Fibroblast of lung (primary cell): Measurements from ENCODE around the gene FSTL3. TPM values are rescaled to one million over a fixed set of nuclear protein-coding genes. Genes with fewer than 3 reads are reported as not detected.

Experiments used
- DNase-seq, 2 donors: peaks; one replicate each; pipeline versions ENCODE4 v3.0.0 to v3.0.0-alpha.2; 2010; ENCODE audit warnings: low read depth in 2 of 2
- H2AFZ ChIP-seq: 2 replicates; pipeline ENCODE4 v1.5.1; 2012; ENCODE audit warnings: low read length, control low read depth, inconsistent platforms
- H3K27ac ChIP-seq: 2 replicates; pipeline ENCODE4 v1.5.1; 2011; ENCODE audit warnings: low read length, control low read depth; ENCODE audit not compliant: insufficient read depth
- H3K27me3 ChIP-seq: 2 replicates; pipeline ENCODE4 v1.5.1; 2011; ENCODE audit warnings: mild to moderate bottlenecking, low read length; ENCODE audit not compliant: control insufficient read depth, insufficient read depth
- H3K36me3 ChIP-seq: 2 replicates; pipeline ENCODE4 v1.5.1; 2011; ENCODE audit warnings: low read length; ENCODE audit not compliant: control insufficient read depth, insufficient read depth
- H3K4me1 ChIP-seq: 2 replicates; pipeline ENCODE4 v1.5.1; 2011; ENCODE audit warnings: low read length; ENCODE audit not compliant: control insufficient read depth, insufficient read depth; ENCODE audit errors: extremely low read depth
- H3K4me2 ChIP-seq: 2 replicates; pipeline ENCODE4 v1.5.1; 2011; ENCODE audit warnings: low read length, control low read depth; ENCODE audit not compliant: insufficient read depth; ENCODE audit errors: extremely low read depth
- H3K4me3 ChIP-seq, 4 experiments: fragments of 200-600 bp in 1 of 4; sonication (generic) in 1 of 4; replicated peaks in 1 of 4; 2 replicates each; pipeline ENCODE4 v1.5.1; 2011 to 2016; ENCODE audit warnings: low read length in 4 of 4, low read depth in 3 of 4, mild to moderate bottlenecking in 3 of 4, control low read depth in 2 of 4, inconsistent platforms in 1 of 4, mixed read lengths in 1 of 4; ENCODE audit not compliant: insufficient read depth in 1 of 4; ENCODE audit errors: control extremely low read depth in 1 of 4
- H3K79me2 ChIP-seq: 2 replicates; pipeline ENCODE4 v1.5.1; 2012; ENCODE audit warnings: mild to moderate bottlenecking, low read length, inconsistent platforms; ENCODE audit not compliant: control insufficient read depth, insufficient read depth
- H3K9ac ChIP-seq: 2 replicates; pipeline ENCODE4 v1.5.1; 2011; ENCODE audit warnings: mild to moderate bottlenecking, low read length, control low read depth; ENCODE audit not compliant: insufficient read depth
- H3K9me3 ChIP-seq: 2 replicates; pipeline ENCODE4 v1.5.1; 2012; ENCODE audit warnings: low read depth, low read length; ENCODE audit not compliant: control insufficient read depth, insufficient read depth
- H4K20me1 ChIP-seq: 2 replicates; pipeline ENCODE4 v1.5.1; 2011; ENCODE audit warnings: low read length; ENCODE audit not compliant: control insufficient read depth, insufficient read depth; ENCODE audit errors: extremely low read depth
- EZH2 ChIP-seq: IDR thresholded peaks from 2 replicates; pipeline ENCODE4 v1.5.1; 2012; ENCODE audit warnings: low read length, control low read depth, mild to moderate bottlenecking; ENCODE audit errors: missing control alignments
- polyA plus RNA-seq, 2 donors: library from polyadenylated mRNA; depleted of rRNA in 1 of 2; stranded (reverse) in 1 of 2; unstranded in 1 of 2; fragments of >200 nt; gene quantifications; 2 replicates each; pipeline ENCODE4 v1.2.1, GENCODE V29; 2011 to 2012; ENCODE audit warnings: missing spikeins in 1 of 2
- total RNA-seq: library from RNA; depleted of rRNA; stranded (reverse); fragments of >200 nt; gene quantifications from 2 replicates; pipeline ENCODE4 v1.2.1, GENCODE V29; 2014
- TF ChIP-seq, protein P1 (sequence below), 2 donors: IDR thresholded peaks in 1 of 2; conservative IDR thresholded peaks in 1 of 2; 1 replicate in 1 of 2; 2 replicates in 1 of 2; pipeline ENCODE4 v1.5.1; 2011 to 2012; ENCODE audit warnings: low read length in 2 of 2, control low read depth in 1 of 2, inconsistent platforms in 1 of 2, low read depth in 1 of 2, mild to moderate bottlenecking in 1 of 2

Gene FSTL3
- total and polyA plus RNA-seq, 2 donors (not counting 1 experiment from before 2014, with no cell fraction given): 18.6 to 26.8 TPM

GRCh38 chr19:633786-634639 is 42.2 kb upstream of the FSTL3 start:
- no peak for DNase-seq
- Histone ChIP-seq H4K20me1 (no peaks in the 10 kb centered on the region), H3K27me3 (no peaks in the 10 kb centered on the region), H3K79me2 (peaks cover 2% of the 10 kb centered on the region), H3K9ac (peak overlapping the region; percentile 63), H3K4me1 (peaks cover 7% of the 10 kb centered on the region), H3K4me2 (peak overlapping the region; percentile 98), H3K27ac (peak overlapping the region; percentile 56), H3K36me3 (peaks cover 2% of the 10 kb centered on the region), H2AFZ (peak overlapping the region; percentile 84), H3K4me3 (peak overlapping the region; percentile 75 to 96 (median 78)), H3K9me3 (no peaks in the 10 kb centered on the region)
- TF ChIP-seq EZH2: no peak
- TF ChIP-seq, protein P1, sequence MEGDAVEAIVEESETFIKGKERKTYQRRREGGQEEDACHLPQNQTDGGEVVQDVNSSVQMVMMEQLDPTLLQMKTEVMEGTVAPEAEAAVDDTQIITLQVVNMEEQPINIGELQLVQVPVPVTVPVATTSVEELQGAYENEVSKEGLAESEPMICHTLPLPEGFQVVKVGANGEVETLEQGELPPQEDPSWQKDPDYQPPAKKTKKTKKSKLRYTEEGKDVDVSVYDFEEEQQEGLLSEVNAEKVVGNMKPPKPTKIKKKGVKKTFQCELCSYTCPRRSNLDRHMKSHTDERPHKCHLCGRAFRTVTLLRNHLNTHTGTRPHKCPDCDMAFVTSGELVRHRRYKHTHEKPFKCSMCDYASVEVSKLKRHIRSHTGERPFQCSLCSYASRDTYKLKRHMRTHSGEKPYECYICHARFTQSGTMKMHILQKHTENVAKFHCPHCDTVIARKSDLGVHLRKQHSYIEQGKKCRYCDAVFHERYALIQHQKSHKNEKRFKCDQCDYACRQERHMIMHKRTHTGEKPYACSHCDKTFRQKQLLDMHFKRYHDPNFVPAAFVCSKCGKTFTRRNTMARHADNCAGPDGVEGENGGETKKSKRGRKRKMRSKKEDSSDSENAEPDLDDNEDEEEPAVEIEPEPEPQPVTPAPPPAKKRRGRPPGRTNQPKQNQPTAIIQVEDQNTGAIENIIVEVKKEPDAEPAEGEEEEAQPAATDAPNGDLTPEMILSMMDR (conservative IDR thresholded peaks at IDR 0.05 in 1 of 2, IDR thresholded peaks at IDR 0.05 in 1 of 2; ENCODE audit: low read depth in 1 of 2, low read length in 2 of 2): no peak

DNA sequence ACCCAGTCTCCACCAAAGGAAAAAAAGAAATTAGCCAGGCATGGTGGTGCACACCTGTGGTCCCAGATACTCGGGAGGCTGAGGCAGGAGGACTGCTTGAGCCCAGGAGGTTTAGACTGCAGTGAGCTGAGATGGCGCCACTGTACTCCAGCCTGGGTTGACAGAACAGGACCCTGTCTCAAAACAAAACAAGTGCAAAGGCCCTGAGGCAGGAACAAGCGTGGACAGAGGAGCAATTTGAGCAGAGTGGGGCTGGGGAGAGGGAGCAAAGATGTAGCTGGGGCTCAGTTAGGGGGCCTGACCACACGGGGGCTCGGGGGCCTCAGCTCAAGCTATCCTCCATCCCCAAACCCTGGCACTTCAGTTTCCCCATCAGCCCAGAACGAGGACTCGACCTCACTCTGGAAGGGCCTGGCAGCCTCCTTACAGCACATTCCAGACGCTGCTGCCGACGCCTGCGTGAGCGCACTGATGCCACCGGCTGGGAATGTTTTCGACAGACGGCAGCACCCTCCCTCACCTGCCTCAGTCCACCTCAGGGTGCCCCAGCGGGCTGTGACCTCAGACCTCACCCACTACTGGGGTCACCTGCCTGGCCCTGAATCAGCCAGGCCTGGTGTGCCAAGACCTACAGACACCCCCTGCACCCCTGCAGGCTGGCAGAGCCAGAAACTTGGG is 41.1 kb upstream of the FSTL3 start:
- peaks cover 2% of the 10 kb centered on the region for H3K79me2 ChIP-seq
- no peak overlapping the region for H2AFZ ChIP-seq
- no peaks in the 10 kb centered on the region for H3K27me3 ChIP-seq
- no peak for DNase-seq
- TF ChIP-seq EZH2: no peak
- TF ChIP-seq, protein P1 (conservative IDR thresholded peaks at IDR 0.05 in 1 of 2, IDR thresholded peaks at IDR 0.05 in 1 of 2; ENCODE audit: low read depth in 1 of 2, low read length in 2 of 2): no peak
- no peaks in the 10 kb centered on the region for H3K36me3 ChIP-seq
- no peak overlapping the region for H3K4me2 ChIP-seq
- H3K9me3 ChIP-seq: no peaks in the 10 kb centered on the region
- H3K9ac ChIP-seq: no peak overlapping the region
- peaks cover 11% of the 10 kb centered on the region for H3K4me1 ChIP-seq
- no peak overlapping the region for H3K4me3 ChIP-seq
- H3K27ac ChIP-seq: no peak overlapping the region
- no peaks in the 10 kb centered on the region for H4K20me1 ChIP-seq

- Histone ChIP-seq H3K27ac (no peak overlapping the region), H3K9me3 (no peaks in the 10 kb centered on the region), H4K20me1 (no peaks in the 10 kb centered on the region), H3K4me2 (peak overlapping the region; percentile 95), H3K4me3 (peak overlapping the region in 1 of 4 experiments; percentile 55), H3K9ac (no peak overlapping the region), H3K27me3 (no peaks in the 10 kb centered on the region), H2AFZ (no peak overlapping the region), H3K4me1 (peaks cover 9% of the 10 kb centered on the region), H3K79me2 (no peaks in the 10 kb centered on the region), H3K36me3 (peaks cover under 1% of the 10 kb centered on the region)
- TF ChIP-seq EZH2: no peak
- TF ChIP-seq, protein P1 (conservative IDR thresholded peaks at IDR 0.05 in 1 of 2, IDR thresholded peaks at IDR 0.05 in 1 of 2; ENCODE audit: low read depth in 1 of 2, low read length in 2 of 2): no peak
- DNase-seq: no peak
Measured at GRCh38 chr19:638906-639252, 37.3 kb upstream of the FSTL3 start.
